Body of pancreas (tissue), 4 donors: Measurements from ENCODE around the gene DDX3X. TPM values are rescaled to one million over a fixed set of nuclear protein-coding genes. Genes with fewer than 3 reads are reported as not detected.
A peak's percentile ranks its signal among the peaks of the same experiment; 100 is the strongest.

Source experiments
- ATAC-seq: fragments of 150-250 bp; one replicate; pipeline ENCODE4 v1.9.1; 2016
- DNase-seq, 4 donors: peaks; one replicate each; pipeline ENCODE4 v3.0.0-alpha.2; 2019
- H3K27ac ChIP-seq, 4 donors: fragments of 200-600 bp; sonication (generic); 1 replicate in 3 of 4; 2 replicates in 1 of 4; pipeline versions ENCODE4 v1.5.1 to v1.6.1; 2016 to 2019; ENCODE audit warnings: mild to moderate bottlenecking in 1 of 4, mixed read lengths in 1 of 4, moderate library complexity in 1 of 4
- H3K27me3 ChIP-seq, 2 donors: fragments of 200-600 bp; sonication (generic); one replicate each; pipeline ENCODE4 v1.6.0; 2016; ENCODE audit warnings: mild to moderate bottlenecking in 1 of 2
- H3K36me3 ChIP-seq, 2 donors: fragments of 200-600 bp; sonication (generic); replicated peaks in 1 of 2; 2 replicates each; pipeline ENCODE4 v1.5.1; 2016; ENCODE audit warnings: low read depth in 2 of 2; ENCODE audit not compliant: insufficient read depth in 1 of 2
- H3K4me1 ChIP-seq: fragments of 200-600 bp; sonication (generic); one replicate; pipeline ENCODE4 v1.6.0; 2016
- H3K4me3 ChIP-seq, 2 donors: fragments of 200-600 bp; sonication (generic); 1 replicate in 1 of 2; 2 replicates in 1 of 2; pipeline ENCODE4 v1.5.1; 2016 to 2019
- H3K9me3 ChIP-seq, 3 donors: fragments of 200-600 bp; sonication (generic); 1 replicate in 2 of 3; 2 replicates in 1 of 3; pipeline ENCODE4 v1.5.1; 2016
- POLR2A ChIP-seq, 3 donors: fragments of 450-650 bp; IDR thresholded peaks; one replicate each; pipeline ENCODE4 v1.6.1; 2016; ENCODE audit warnings: antibody characterized with exemption in 3 of 3, mild to moderate bottlenecking in 2 of 3
- WGBS, 2 donors: methylation state at CpG; one replicate each; pipeline ENCODE4 v1.1.5; 2017; 5-methylcytosine and 5-hydroxymethylcytosine counted together
- intact Hi-C: fragments of 100-400 bp; cut with DNase I; formaldehyde crosslinking; loops from one replicate; pipeline ENCODE4 v1.15.1; 2023
- small RNA-seq: library from RNA; depleted of rRNA; stranded (forward); fragments of <200 nt; gene quantifications from one replicate; pipeline ENCODE3, GENCODE V24; 2016
- total RNA-seq, 2 donors: library from RNA; depleted of rRNA; stranded (reverse); fragments of >200 nt; gene quantifications; one replicate each; pipeline ENCODE4 v1.1.0, GENCODE V29; 2016

DDX3X gene
- total RNA-seq, 2 donors from 2014 or later, result 104 to 127 TPM

- Histone ChIP-seq H3K4me3 (no peak overlapping the region), H3K4me1 (no peaks in the 10 kb centered on the region), H3K36me3 (no peaks in the 10 kb centered on the region), H3K27ac (no peak overlapping the region), H3K27me3 (no peaks in the 10 kb centered on the region), H3K9me3 (no peaks in the 10 kb centered on the region)
- ATAC-seq (no peak), DNase-seq (peak; percentile 5 to 33 (median 14))
- no peak for TF ChIP-seq POLR2A (IDR thresholded peaks at IDR 0.05)
- intact Hi-C loops, result no loop called here
- 54 to 78% methylated on average over 6 to 9 of the region's 9 CpGs for WGBS, 2 donors
Observed at GRCh38 chrX:41412261-41413081, 78.5 kb downstream of the DDX3X start.

Small RNA genes within 50 kb of the gene (small RNA-seq; reads per million reads assigned to genes)
- not detected for gene RF00019
- not detected for gene RNA5SP502

Other genes starting within 250 kb of the DDX3X start
- 10 to 100 TPM; 51.1 to 58.4 TPM for gene USP9X, start 248.7 kb upstream of the DDX3X start, total RNA-seq
- not detected for gene NYX, start 113.2 kb downstream of the DDX3X start, total RNA-seq